ENCODE measurements around the gene POLR2E. TPM values are rescaled to one million over a fixed set of nuclear protein-coding genes. Genes with fewer than 3 reads are reported as not detected.

The POLR2E gene
- total and polyA plus RNA-seq, 2 experiments from 2014 or later, result 257 to 286 TPM

DNA sequence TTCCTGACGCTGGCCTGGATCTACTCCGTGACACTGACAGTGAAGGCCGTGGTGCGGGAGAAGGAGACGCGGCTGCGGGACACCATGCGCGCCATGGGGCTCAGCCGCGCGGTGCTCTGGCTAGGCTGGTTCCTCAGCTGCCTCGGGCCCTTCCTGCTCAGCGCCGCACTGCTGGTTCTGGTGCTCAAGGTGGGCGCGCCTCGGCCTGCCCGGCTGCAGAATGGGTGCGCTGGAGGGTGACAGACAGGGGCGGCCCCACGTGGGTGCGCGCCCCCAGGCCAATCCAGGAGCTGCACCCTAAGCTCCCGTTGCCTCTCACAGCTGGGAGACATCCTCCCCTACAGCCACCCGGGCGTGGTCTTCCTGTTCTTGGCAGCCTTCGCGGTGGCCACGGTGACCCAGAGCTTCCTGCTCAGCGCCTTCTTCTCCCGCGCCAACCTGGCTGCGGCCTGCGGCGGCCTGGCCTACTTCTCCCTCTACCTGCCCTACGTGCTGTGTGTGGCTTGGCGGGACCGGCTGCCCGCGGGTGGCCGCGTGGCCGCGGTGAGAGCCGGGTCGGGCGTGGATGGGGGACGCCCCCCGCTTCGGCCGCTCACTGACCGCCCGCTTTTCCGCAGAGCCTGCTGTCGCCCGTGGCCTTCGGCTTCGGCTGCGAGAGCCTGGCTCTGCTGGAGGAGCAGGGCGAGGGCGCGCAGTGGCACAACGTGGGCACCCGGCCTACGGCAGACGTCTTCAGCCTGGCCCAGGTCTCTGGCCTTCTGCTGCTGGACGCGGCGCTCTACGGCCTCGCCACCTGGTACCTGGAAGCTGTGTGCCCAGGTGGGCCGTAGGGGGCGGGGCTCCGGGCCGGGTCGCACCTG, 48.1 kb downstream of the POLR2E start:
- no peak overlapping the region for H3K4me3 Mint-ChIP-seq
- peaks cover 18% of the 10 kb centered on the region for H3K27me3 Mint-ChIP-seq (ENCODE audit: insufficient read depth, low read depth, poor library complexity)
- Histone ChIP-seq H3K4me2 (no peak overlapping the region), H3K27me3 (ENCODE audit: insufficient read depth) (no peaks in the 10 kb centered on the region), H3K79me2 (replicated peaks; ENCODE audit: insufficient read depth) (no peaks in the 10 kb centered on the region), H3F3A (replicated peaks; ENCODE audit: low read depth) (no peaks in the 10 kb centered on the region), H3K4me3 (no peak overlapping the region), H2AFZ (no peak overlapping the region), H3K9me2 (ENCODE audit: insufficient read depth) (no peaks in the 10 kb centered on the region), H4K20me1 (replicated peaks; ENCODE audit: insufficient read depth) (no peaks in the 10 kb centered on the region), H3K27ac (ENCODE audit: low read depth) (no peak overlapping the region), H3K36me3 (ENCODE audit: insufficient read depth) (no peaks in the 10 kb centered on the region), H3K4me1 (ENCODE audit: insufficient read depth) (no peaks in the 10 kb centered on the region)
- peaks cover 16% of the 10 kb centered on the region for H3K36me3 Mint-ChIP-seq (ENCODE audit: low read depth)
- TF ChIP-seq, protein P1, sequence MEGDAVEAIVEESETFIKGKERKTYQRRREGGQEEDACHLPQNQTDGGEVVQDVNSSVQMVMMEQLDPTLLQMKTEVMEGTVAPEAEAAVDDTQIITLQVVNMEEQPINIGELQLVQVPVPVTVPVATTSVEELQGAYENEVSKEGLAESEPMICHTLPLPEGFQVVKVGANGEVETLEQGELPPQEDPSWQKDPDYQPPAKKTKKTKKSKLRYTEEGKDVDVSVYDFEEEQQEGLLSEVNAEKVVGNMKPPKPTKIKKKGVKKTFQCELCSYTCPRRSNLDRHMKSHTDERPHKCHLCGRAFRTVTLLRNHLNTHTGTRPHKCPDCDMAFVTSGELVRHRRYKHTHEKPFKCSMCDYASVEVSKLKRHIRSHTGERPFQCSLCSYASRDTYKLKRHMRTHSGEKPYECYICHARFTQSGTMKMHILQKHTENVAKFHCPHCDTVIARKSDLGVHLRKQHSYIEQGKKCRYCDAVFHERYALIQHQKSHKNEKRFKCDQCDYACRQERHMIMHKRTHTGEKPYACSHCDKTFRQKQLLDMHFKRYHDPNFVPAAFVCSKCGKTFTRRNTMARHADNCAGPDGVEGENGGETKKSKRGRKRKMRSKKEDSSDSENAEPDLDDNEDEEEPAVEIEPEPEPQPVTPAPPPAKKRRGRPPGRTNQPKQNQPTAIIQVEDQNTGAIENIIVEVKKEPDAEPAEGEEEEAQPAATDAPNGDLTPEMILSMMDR (conservative IDR thresholded peaks at IDR 0.05; ENCODE audit: low read depth in 2 of 2), result no peak
- TF ChIP-seq EZH2 (IDR thresholded peaks at IDR 0.05; ENCODE audit: low read depth, unreplicated experiment) (no peak), POLR2AphosphoS5 (IDR thresholded peaks at IDR 0.05; ENCODE audit: low read depth) (no peak), ZNF114 (CRISPR knock-in tag; IDR thresholded peaks at IDR 0.05) (no peak), CREB1 (CRISPR knock-in tag; IDR thresholded peaks at IDR 0.05; ENCODE audit: low read depth) (no peak), JUNB (IDR thresholded peaks at IDR 0.05; ENCODE audit: unreplicated experiment) (no peak), STAT1 (IDR thresholded peaks at IDR 0.05; ENCODE audit: unreplicated experiment) (no peak), NANOG (IDR thresholded peaks at IDR 0.05; ENCODE audit: borderline replicate concordance) (no peak), ZNF331 (CRISPR knock-in tag; IDR thresholded peaks at IDR 0.05; ENCODE audit: low read depth) (no peak)
- TF ChIP-seq, protein P2, sequence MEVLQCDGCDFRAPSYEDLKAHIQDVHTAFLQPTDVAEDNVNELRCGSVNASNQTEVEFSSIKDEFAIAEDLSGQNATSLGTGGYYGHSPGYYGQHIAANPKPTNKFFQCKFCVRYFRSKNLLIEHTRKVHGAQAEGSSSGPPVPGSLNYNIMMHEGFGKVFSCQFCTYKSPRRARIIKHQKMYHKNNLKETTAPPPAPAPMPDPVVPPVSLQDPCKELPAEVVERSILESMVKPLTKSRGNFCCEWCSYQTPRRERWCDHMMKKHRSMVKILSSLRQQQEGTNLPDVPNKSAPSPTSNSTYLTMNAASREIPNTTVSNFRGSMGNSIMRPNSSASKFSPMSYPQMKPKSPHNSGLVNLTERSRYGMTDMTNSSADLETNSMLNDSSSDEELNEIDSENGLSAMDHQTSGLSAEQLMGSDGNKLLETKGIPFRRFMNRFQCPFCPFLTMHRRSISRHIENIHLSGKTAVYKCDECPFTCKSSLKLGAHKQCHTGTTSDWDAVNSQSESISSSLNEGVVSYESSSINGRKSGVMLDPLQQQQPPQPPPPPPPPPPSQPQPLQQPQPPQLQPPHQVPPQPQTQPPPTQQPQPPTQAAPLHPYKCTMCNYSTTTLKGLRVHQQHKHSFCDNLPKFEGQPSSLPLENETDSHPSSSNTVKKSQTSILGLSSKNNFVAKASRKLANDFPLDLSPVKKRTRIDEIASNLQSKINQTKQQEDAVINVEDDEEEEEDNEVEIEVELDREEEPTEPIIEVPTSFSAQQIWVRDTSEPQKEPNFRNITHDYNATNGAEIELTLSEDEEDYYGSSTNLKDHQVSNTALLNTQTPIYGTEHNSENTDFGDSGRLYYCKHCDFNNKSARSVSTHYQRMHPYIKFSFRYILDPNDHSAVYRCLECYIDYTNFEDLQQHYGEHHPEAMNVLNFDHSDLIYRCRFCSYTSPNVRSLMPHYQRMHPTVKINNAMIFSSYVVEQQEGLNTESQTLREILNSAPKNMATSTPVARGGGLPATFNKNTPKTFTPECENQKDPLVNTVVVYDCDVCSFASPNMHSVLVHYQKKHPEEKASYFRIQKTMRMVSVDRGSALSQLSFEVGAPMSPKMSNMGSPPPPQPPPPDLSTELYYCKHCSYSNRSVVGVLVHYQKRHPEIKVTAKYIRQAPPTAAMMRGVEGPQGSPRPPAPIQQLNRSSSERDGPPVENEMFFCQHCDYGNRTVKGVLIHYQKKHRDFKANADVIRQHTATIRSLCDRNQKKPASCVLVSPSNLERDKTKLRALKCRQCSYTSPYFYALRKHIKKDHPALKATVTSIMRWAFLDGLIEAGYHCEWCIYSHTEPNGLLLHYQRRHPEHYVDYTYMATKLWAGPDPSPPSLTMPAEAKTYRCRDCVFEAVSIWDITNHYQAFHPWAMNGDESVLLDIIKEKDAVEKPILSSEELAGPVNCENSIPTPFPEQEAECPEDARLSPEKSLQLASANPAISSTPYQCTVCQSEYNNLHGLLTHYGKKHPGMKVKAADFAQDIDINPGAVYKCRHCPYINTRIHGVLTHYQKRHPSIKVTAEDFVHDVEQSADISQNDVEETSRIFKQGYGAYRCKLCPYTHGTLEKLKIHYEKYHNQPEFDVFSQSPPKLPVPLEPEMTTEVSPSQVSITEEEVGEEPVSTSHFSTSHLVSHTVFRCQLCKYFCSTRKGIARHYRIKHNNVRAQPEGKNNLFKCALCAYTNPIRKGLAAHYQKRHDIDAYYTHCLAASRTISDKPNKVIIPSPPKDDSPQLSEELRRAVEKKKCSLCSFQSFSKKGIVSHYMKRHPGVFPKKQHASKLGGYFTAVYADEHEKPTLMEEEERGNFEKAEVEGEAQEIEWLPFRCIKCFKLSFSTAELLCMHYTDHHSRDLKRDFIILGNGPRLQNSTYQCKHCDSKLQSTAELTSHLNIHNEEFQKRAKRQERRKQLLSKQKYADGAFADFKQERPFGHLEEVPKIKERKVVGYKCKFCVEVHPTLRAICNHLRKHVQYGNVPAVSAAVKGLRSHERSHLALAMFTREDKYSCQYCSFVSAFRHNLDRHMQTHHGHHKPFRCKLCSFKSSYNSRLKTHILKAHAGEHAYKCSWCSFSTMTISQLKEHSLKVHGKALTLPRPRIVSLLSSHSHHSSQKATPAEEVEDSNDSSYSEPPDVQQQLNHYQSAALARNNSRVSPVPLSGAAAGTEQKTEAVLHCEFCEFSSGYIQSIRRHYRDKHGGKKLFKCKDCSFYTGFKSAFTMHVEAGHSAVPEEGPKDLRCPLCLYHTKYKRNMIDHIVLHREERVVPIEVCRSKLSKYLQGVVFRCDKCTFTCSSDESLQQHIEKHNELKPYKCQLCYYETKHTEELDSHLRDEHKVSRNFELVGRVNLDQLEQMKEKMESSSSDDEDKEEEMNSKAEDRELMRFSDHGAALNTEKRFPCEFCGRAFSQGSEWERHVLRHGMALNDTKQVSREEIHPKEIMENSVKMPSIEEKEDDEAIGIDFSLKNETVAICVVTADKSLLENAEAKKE (CRISPR knock-in tag; IDR thresholded peaks at IDR 0.05), result no peak
- TF ChIP-seq, protein P3, sequence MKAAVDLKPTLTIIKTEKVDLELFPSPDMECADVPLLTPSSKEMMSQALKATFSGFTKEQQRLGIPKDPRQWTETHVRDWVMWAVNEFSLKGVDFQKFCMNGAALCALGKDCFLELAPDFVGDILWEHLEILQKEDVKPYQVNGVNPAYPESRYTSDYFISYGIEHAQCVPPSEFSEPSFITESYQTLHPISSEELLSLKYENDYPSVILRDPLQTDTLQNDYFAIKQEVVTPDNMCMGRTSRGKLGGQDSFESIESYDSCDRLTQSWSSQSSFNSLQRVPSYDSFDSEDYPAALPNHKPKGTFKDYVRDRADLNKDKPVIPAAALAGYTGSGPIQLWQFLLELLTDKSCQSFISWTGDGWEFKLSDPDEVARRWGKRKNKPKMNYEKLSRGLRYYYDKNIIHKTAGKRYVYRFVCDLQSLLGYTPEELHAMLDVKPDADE (IDR thresholded peaks at IDR 0.05), result no peak
- TF ChIP-seq, protein P4, sequence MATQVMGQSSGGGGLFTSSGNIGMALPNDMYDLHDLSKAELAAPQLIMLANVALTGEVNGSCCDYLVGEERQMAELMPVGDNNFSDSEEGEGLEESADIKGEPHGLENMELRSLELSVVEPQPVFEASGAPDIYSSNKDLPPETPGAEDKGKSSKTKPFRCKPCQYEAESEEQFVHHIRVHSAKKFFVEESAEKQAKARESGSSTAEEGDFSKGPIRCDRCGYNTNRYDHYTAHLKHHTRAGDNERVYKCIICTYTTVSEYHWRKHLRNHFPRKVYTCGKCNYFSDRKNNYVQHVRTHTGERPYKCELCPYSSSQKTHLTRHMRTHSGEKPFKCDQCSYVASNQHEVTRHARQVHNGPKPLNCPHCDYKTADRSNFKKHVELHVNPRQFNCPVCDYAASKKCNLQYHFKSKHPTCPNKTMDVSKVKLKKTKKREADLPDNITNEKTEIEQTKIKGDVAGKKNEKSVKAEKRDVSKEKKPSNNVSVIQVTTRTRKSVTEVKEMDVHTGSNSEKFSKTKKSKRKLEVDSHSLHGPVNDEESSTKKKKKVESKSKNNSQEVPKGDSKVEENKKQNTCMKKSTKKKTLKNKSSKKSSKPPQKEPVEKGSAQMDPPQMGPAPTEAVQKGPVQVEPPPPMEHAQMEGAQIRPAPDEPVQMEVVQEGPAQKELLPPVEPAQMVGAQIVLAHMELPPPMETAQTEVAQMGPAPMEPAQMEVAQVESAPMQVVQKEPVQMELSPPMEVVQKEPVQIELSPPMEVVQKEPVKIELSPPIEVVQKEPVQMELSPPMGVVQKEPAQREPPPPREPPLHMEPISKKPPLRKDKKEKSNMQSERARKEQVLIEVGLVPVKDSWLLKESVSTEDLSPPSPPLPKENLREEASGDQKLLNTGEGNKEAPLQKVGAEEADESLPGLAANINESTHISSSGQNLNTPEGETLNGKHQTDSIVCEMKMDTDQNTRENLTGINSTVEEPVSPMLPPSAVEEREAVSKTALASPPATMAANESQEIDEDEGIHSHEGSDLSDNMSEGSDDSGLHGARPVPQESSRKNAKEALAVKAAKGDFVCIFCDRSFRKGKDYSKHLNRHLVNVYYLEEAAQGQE (IDR thresholded peaks at IDR 0.05; ENCODE audit: unreplicated experiment), result no peak
- DNase-seq (ENCODE audit: low spot score) (no peak), ATAC-seq (no peak)
- H3K4me1 Mint-ChIP-seq, result no peaks in the 10 kb centered on the region
- peaks cover 8% of the 10 kb centered on the region; the same call in 2 of the 3 replicates for H3K9me3 Mint-ChIP-seq
- H3K27ac Mint-ChIP-seq, result no peak overlapping the region
